ENCODE measurements around the gene TAF3.

DNA sequence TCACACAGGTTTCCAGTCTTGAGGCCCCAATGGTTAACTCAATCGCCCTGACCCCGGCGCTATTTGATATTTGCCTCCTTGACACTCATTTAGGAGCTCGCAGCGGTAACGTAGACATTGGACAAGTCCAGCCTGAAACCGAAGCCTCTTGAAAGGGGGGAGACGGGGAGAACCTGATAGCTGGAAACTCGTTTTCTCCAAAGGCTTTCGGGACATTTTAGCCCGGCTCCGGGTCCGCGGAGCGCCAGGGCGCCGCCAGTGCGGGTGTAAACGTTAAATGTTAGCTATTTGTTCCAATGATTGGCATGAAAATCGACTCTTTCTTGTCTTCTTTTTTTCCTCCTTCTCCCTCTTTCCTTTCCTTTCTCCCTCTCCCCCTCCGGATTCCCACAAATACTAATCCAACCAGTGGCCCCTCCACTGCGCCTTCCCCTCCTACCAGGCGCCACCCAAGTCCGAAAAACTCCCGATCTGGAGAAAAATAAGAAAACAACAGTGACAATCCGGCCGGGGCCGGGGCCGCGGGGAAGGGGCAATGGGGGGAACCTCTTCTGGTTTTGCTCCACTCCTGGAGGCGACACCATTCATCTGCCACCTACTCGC is 219.0 kb downstream of the TAF3 start:
- TF ChIP-seq, protein P1, sequence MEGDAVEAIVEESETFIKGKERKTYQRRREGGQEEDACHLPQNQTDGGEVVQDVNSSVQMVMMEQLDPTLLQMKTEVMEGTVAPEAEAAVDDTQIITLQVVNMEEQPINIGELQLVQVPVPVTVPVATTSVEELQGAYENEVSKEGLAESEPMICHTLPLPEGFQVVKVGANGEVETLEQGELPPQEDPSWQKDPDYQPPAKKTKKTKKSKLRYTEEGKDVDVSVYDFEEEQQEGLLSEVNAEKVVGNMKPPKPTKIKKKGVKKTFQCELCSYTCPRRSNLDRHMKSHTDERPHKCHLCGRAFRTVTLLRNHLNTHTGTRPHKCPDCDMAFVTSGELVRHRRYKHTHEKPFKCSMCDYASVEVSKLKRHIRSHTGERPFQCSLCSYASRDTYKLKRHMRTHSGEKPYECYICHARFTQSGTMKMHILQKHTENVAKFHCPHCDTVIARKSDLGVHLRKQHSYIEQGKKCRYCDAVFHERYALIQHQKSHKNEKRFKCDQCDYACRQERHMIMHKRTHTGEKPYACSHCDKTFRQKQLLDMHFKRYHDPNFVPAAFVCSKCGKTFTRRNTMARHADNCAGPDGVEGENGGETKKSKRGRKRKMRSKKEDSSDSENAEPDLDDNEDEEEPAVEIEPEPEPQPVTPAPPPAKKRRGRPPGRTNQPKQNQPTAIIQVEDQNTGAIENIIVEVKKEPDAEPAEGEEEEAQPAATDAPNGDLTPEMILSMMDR (IDR thresholded peaks at IDR 0.05) = no peak
- TF ChIP-seq EZH2phosphoT487 (IDR thresholded peaks at IDR 0.05) = peak; percentile 83
- peak; percentile 88 for TF ChIP-seq EZH2 (IDR thresholded peaks at IDR 0.05)

Measured in neural progenitor cell (in vitro differentiated cells).